Jurkat, Clone E6-1 (cell line): Measurements from ENCODE around the gene HTT-AS.

Experiments
- DNase-seq: peaks from one replicate; pipeline ENCODE4 v3.0.0-alpha.2; 2011; ENCODE audit warnings: low read depth, low spot score
- H3K4me3 ChIP-seq: 2 replicates; pipeline ENCODE4 v1.5.1; 2011; ENCODE audit warnings: mild to moderate bottlenecking, low read length, control low read depth, moderate library complexity

Gene HTT-AS

GRCh38 chr4:3036131-3036952 is 38.0 kb downstream of the HTT-AS start:
- no peak overlapping the region for H3K4me3 ChIP-seq
- DNase-seq, result no peak

- no peak for DNase-seq
- H3K4me3 ChIP-seq, result no peak overlapping the region
These were observed 38.7 kb downstream of the HTT-AS start for GRCh38 chr4:3035674-3036073.

- H3K4me3 ChIP-seq, result no peak overlapping the region
- no peak for DNase-seq
These were observed 39.1 kb downstream of the HTT-AS start for GRCh38 chr4:3035249-3035648.

GRCh38 chr4:3034231-3034630 is 40.1 kb downstream of the HTT-AS start:
- no peak for DNase-seq
- H3K4me3 ChIP-seq, result no peak overlapping the region

- DNase-seq, result no peak
- H3K4me3 ChIP-seq, result no peak overlapping the region
These were observed 42.8 kb downstream of the HTT-AS start for GRCh38 chr4:3031357-3032082.

- no peak overlapping the region for H3K4me3 ChIP-seq
- no peak for DNase-seq
These were observed 43.6 kb downstream of the HTT-AS start for GRCh38 chr4:3030566-3031356.

- no peak for DNase-seq
- no peak overlapping the region for H3K4me3 ChIP-seq
These were observed 44.9 kb downstream of the HTT-AS start for GRCh38 chr4:3029464-3029863.

GRCh38 chr4:3026540-3026939 is 47.8 kb downstream of the HTT-AS start:
- no peak for DNase-seq
- no peak overlapping the region for H3K4me3 ChIP-seq

GRCh38 chr4:3025881-3026280 is 48.5 kb downstream of the HTT-AS start:
- DNase-seq, result no peak
- no peak overlapping the region for H3K4me3 ChIP-seq

- no peak overlapping the region for H3K4me3 ChIP-seq
- no peak for DNase-seq
These were observed 51.7 kb downstream of the HTT-AS start for GRCh38 chr4:3022651-3023050.

GRCh38 chr4:3022112-3022511 is 52.2 kb downstream of the HTT-AS start:
- DNase-seq, result no peak
- H3K4me3 ChIP-seq, result no peak overlapping the region

- no peak overlapping the region for H3K4me3 ChIP-seq
- DNase-seq, result no peak
These were observed 52.7 kb downstream of the HTT-AS start for GRCh38 chr4:3021627-3022026.

GRCh38 chr4:3021127-3021526 is 53.2 kb downstream of the HTT-AS start:
- DNase-seq, result no peak
- H3K4me3 ChIP-seq, result no peak overlapping the region

- H3K4me3 ChIP-seq, result no peak overlapping the region
- no peak for DNase-seq
These were observed 55.0 kb downstream of the HTT-AS start for GRCh38 chr4:3019145-3019846.

- DNase-seq, result no peak
- no peak overlapping the region for H3K4me3 ChIP-seq
These were observed 56.8 kb downstream of the HTT-AS start for GRCh38 chr4:3017504-3017903.

GRCh38 chr4:3016961-3017360 is 57.4 kb downstream of the HTT-AS start:
- no peak for DNase-seq

GRCh38 chr4:3013839-3014350 is 60.4 kb downstream of the HTT-AS start:
- H3K4me3 ChIP-seq, result no peak overlapping the region
- DNase-seq, result no peak

More at GRCh38 chr4:3016961-3017360, 57.4 kb downstream of the HTT-AS start:
- H3K4me3 ChIP-seq, result no peak overlapping the region
